Esophagus (tissue), 2 donors: ENCODE data around the gene NT5M. TPM values are rescaled to one million over a fixed set of nuclear protein-coding genes. Genes with fewer than 3 reads are reported as not detected.
"Not testable (repeated sequence)": the region's sequence is repeated elsewhere in the genome, so short reads cannot be mapped to it uniquely, and the experiment has no call there.

Experiments used
- H3K27ac ChIP-seq, 2 donors: one replicate each; pipeline ENCODE4 v1.5.1; 2013; ENCODE audit warnings: low read depth in 2 of 2, mild to moderate bottlenecking in 2 of 2, inconsistent platforms in 1 of 2, low read length in 1 of 2, moderate library complexity in 1 of 2
- H3K27me3 ChIP-seq, 2 donors: one replicate each; pipeline ENCODE4 v1.6.1; 2013; ENCODE audit warnings: low read length in 2 of 2, control low read depth in 1 of 2, mild to moderate bottlenecking in 1 of 2; ENCODE audit not compliant: insufficient read depth in 2 of 2, control insufficient read depth in 1 of 2
- H3K36me3 ChIP-seq, 2 donors: one replicate each; pipeline ENCODE4 v1.6.1; 2013; ENCODE audit warnings: low read length in 1 of 2; ENCODE audit not compliant: control insufficient read depth in 2 of 2, insufficient read depth in 2 of 2
- H3K4me1 ChIP-seq, 2 donors: one replicate each; pipeline ENCODE4 v1.6.1; 2013; ENCODE audit warnings: low read length in 1 of 2; ENCODE audit not compliant: control insufficient read depth in 2 of 2, insufficient read depth in 2 of 2
- H3K4me3 ChIP-seq, 2 donors: one replicate each; pipeline ENCODE4 v1.5.1; 2013; ENCODE audit warnings: low read length in 2 of 2, mild to moderate bottlenecking in 2 of 2, low read depth in 1 of 2, moderate library complexity in 1 of 2
- H3K9me3 ChIP-seq, 2 donors: one replicate each; pipeline ENCODE4 v1.6.1; 2013; ENCODE audit warnings: mild to moderate bottlenecking in 2 of 2, low read depth in 1 of 2, low read length in 1 of 2, moderate library complexity in 1 of 2; ENCODE audit not compliant: control insufficient read depth in 2 of 2, insufficient read depth in 1 of 2
- WGBS, 2 donors: extraction: QIAGEN DNeasy Blood & Tissue Kit; methylation state at CpG; one replicate each; pipeline ENCODE4 v1.1.7; 2013; 5-methylcytosine and 5-hydroxymethylcytosine counted together
- polyA plus RNA-seq, 2 donors: library from polyadenylated mRNA; stranded (reverse); fragments of 200-250 nt; gene quantifications; one replicate each; pipeline ENCODE4 v1.2.3, GENCODE V29; 2013
- donor health status: healthy with polysubstance abuse.
- donor health status: Bipolar disorder and iron deficiency.

NT5M gene
- polyA plus RNA-seq, 2 donors = 2.1 to 2.4 TPM

DNA sequence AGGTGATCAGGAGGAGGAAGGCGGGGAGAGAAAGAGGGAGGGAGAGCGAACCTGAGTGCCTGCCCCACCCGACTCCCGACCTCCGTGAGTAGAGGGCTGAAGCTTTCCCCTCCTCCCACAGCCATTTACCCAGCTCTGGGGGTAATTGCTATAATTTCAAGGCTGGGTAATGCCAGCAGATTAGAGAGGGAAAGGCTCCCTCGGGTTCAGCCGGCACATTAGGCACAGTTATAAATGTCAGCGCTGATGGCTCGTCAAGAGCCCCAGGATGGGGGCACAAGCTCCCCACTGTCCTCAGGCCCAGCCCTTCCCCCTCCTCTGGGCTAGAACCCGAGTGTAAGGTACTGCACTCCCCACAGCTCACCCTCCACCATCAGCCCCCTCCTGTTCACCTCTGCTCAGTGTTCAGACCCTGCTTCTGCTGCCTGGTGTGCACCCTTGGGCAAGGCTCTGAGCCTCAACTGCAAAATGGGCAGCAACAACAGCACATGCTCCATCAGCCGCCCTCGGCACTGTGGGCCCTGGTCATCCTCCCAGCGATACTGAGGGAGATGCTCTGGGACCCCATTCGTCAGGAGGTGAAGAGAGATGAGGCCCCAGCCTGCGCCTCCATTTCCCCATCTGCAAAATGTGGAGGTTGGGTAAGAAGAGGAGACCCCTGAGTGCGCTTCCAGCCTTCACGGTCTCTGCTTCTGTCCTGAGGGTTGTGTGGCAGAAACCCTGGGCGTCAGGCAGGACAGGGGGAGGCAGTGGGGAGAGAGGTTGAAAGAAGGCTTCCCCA is 77.2 kb downstream of the NT5M start:
- H3K27ac ChIP-seq = no peak overlapping the region
- no peaks in the 10 kb centered on the region for H3K27me3 ChIP-seq
- WGBS, 2 donors = 74 to 81% methylated on average over 18 of the region's 18 CpGs
- H3K4me3 ChIP-seq = no peak overlapping the region
- H3K9me3 ChIP-seq = no peaks in the 10 kb centered on the region
- peaks cover 2 to 3% of the 10 kb centered on the region in 2 donors for H3K4me1 ChIP-seq
- H3K36me3 ChIP-seq = no peaks in the 10 kb centered on the region

- H3K36me3 ChIP-seq = no peaks in the 10 kb centered on the region
- H3K4me1 ChIP-seq = peaks cover 2 to 3% of the 10 kb centered on the region in 2 donors
- H3K4me3 ChIP-seq = no peak overlapping the region
- H3K27ac ChIP-seq = no peak overlapping the region
- WGBS, 2 donors = 45 to 54% methylated on average over 6 of the region's 6 CpGs
- H3K9me3 ChIP-seq = no peaks in the 10 kb centered on the region
- no peaks in the 10 kb centered on the region for H3K27me3 ChIP-seq
Measured at GRCh38 chr17:17381446-17382064, 78.4 kb downstream of the NT5M start.

- H3K4me3 ChIP-seq = no peak overlapping the region
- H3K9me3 ChIP-seq = no peaks in the 10 kb centered on the region
- H3K36me3 ChIP-seq = no peaks in the 10 kb centered on the region
- 57 to 60% methylated on average over 3 of the region's 3 CpGs for WGBS, 2 donors
- no peaks in the 10 kb centered on the region for H3K27me3 ChIP-seq
- no peak overlapping the region for H3K27ac ChIP-seq
- H3K4me1 ChIP-seq = peaks cover 2 to 3% of the 10 kb centered on the region in 2 donors
Measured at GRCh38 chr17:17382065-17382459, 78.9 kb downstream of the NT5M start.

DNA sequence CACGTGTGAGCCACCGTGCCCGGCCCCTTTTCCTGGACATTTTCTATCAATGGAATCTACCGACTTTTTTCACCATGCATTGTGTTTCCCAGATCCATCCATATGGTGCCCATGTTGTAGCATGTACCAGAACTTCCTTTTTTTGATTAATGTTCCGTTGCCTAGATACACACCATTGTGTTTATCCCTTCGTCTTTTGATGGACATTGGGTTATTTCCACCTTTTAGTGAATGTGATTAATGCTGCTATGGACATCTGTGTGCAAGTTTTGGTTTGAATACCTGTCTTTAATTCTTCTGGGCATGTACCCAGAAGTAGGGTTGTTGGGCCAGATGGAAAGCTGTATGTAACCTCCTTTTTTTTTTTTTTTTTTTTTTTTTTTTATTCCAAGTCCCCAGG is 79.8 kb downstream of the NT5M start:
- H3K4me3 ChIP-seq = no peak overlapping the region
- 33 to 38% methylated on average over 6 of the region's 6 CpGs for WGBS, 2 donors

GRCh38 chr17:17383431-17384290 is 80.5 kb downstream of the NT5M start:
- not testable (repeated sequence) for H3K27me3 ChIP-seq, H3K36me3 ChIP-seq
- 87% methylated on average over 61 of the region's 61 CpGs for WGBS, 2 donors

More for the DNA sequence above, 79.8 kb downstream of the NT5M start:
- no peaks in the 10 kb centered on the region for H3K9me3 ChIP-seq
- H3K4me1 ChIP-seq = no peaks in the 10 kb centered on the region
- no peaks in the 10 kb centered on the region for H3K36me3 ChIP-seq
- H3K27ac ChIP-seq = no peak overlapping the region
- no peaks in the 10 kb centered on the region for H3K27me3 ChIP-seq

GRCh38 chr17:17384291-17384615 is 81.1 kb downstream of the NT5M start:
- H3K4me1 ChIP-seq = no peaks in the 10 kb centered on the region
- no peaks in the 10 kb centered on the region for H3K9me3 ChIP-seq
- H3K36me3 ChIP-seq = no peaks in the 10 kb centered on the region
- WGBS, 2 donors = 90 to 93% methylated on average over 6 of the region's 6 CpGs
- no peaks in the 10 kb centered on the region for H3K27me3 ChIP-seq
- no peak overlapping the region for H3K4me3 ChIP-seq
- no peak overlapping the region for H3K27ac ChIP-seq

More at GRCh38 chr17:17383431-17384290, 80.5 kb downstream of the NT5M start:
- not testable (repeated sequence) for H3K9me3 ChIP-seq, H3K27ac ChIP-seq, H3K4me1 ChIP-seq, H3K4me3 ChIP-seq

- Histone ChIP-seq H3K27ac (no peak overlapping the region), H3K36me3 (no peaks in the 10 kb centered on the region), H3K4me1 (no peaks in the 10 kb centered on the region), H3K4me3 (no peak overlapping the region), H3K27me3 (no peaks in the 10 kb centered on the region), H3K9me3 (no peaks in the 10 kb centered on the region)
- 95% methylated on average over 8 of the region's 8 CpGs for WGBS, 2 donors
Measured at GRCh38 chr17:17384961-17385360, 81.8 kb downstream of the NT5M start.

DNA sequence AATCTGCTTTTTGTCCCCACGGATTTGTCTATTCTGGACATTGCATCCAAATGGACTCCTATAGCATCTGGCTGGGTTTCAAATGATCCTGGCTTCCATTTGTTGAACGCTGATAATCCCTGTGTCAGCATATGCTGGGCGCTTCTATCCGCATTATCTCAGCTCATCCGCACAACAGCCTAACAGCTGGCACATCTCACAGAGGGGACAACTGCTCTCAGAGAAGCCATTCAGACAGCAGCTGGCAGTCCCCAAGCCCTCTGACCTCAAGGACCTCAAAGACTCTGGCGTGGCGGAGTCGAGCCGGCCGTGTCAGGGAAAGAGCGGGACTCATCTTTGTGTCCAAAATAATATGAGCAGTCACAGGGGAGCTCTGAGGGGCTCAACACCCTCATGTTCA is 82.3 kb downstream of the NT5M start:
- H3K27ac ChIP-seq = no peak overlapping the region
- WGBS, 2 donors = 73 to 77% methylated on average over 11 of the region's 11 CpGs
- no peaks in the 10 kb centered on the region for H3K36me3 ChIP-seq
- no peaks in the 10 kb centered on the region for H3K27me3 ChIP-seq
- H3K4me1 ChIP-seq = no peaks in the 10 kb centered on the region
- no peak overlapping the region for H3K4me3 ChIP-seq
- H3K9me3 ChIP-seq = no peaks in the 10 kb centered on the region

DNA sequence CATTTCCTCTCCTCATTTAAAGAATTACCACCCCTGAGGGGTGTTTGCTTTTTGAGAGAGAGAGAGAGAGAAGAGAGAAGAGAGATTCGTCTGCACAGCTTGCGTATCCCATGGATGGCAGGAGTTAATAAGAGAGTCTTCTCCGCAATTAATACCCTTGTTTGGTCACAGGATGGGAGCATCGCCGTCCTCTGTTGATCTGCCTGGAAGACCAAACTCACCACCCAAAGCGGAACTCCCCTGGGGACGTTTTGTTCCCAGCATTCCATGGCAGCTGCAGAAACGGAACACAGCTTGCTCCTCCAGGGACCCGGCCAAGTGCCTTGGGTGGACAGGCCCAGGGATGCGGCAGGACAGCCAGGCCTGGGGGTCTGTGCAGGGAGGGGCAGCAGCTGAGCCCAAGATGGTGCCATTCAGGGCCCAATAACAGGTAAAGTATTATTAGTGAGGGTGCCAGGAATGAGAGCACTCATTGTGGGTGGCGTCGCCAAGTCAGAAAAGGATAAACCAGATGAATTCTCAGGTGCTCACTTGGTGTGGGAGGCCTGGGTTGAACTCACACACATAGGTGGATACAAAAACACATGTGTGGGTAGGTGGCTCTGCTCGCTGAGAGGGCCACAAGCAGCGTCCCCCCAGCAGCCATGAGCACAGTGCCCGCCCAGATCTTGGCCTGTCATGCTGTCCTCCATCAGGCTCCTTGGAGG is 83.1 kb downstream of the NT5M start:
- Histone ChIP-seq H3K36me3 (no peaks in the 10 kb centered on the region), H3K9me3 (no peaks in the 10 kb centered on the region), H3K27ac (no peak overlapping the region), H3K4me1 (no peaks in the 10 kb centered on the region), H3K4me3 (no peak overlapping the region), H3K27me3 (no peaks in the 10 kb centered on the region)
- 65 to 78% methylated on average over 15 of the region's 15 CpGs for WGBS, 2 donors
